ENCODE data around the gene RIMBP2.

Gene RIMBP2

GRCh38 chr12:130525384-130526172, 190.5 kb downstream of the RIMBP2 start:
- TF ChIP-seq CTCF (conservative IDR thresholded peaks at IDR 0.05; ENCODE audit: control insufficient read depth, insufficient read depth, low read depth, low read length) = no peak
- no peak overlapping the region for H3K4me3 ChIP-seq (ENCODE audit: control insufficient read depth, low read depth, low read length)
- DNase-seq (ENCODE audit: low read depth) = no peak

- no peak for TF ChIP-seq CTCF (conservative IDR thresholded peaks at IDR 0.05; ENCODE audit: control insufficient read depth, insufficient read depth, low read depth, low read length)
- no peak overlapping the region for H3K4me3 ChIP-seq (ENCODE audit: control insufficient read depth, low read depth, low read length)
Observed at GRCh38 chr12:130524759-130525158, 191.3 kb downstream of the RIMBP2 start.

GRCh38 chr12:130523863-130524614, 192.1 kb downstream of the RIMBP2 start:
- TF ChIP-seq CTCF (conservative IDR thresholded peaks at IDR 0.05; ENCODE audit: control insufficient read depth, insufficient read depth, low read depth, low read length) = no peak
- no peak overlapping the region for H3K4me3 ChIP-seq (ENCODE audit: control insufficient read depth, low read depth, low read length)
- no peak for DNase-seq (ENCODE audit: low read depth)

More at GRCh38 chr12:130524759-130525158, 191.3 kb downstream of the RIMBP2 start:
- DNase-seq (ENCODE audit: low read depth) = no peak

GRCh38 chr12:130523208-130523607, 192.9 kb downstream of the RIMBP2 start:
- no peak overlapping the region for H3K4me3 ChIP-seq (ENCODE audit: control insufficient read depth, low read depth, low read length)
- no peak for TF ChIP-seq CTCF (conservative IDR thresholded peaks at IDR 0.05; ENCODE audit: control insufficient read depth, insufficient read depth, low read depth, low read length)
- DNase-seq (ENCODE audit: low read depth) = no peak

GRCh38 chr12:130522244-130522834, 193.8 kb downstream of the RIMBP2 start:
- DNase-seq (ENCODE audit: low read depth) = no peak
- no peak for TF ChIP-seq CTCF (conservative IDR thresholded peaks at IDR 0.05; ENCODE audit: control insufficient read depth, insufficient read depth, low read depth, low read length)
- no peak overlapping the region for H3K4me3 ChIP-seq (ENCODE audit: control insufficient read depth, low read depth, low read length)

GRCh38 chr12:130521375-130522124, 194.5 kb downstream of the RIMBP2 start:
- DNase-seq (ENCODE audit: low read depth) = no peak
- no peak for TF ChIP-seq CTCF (conservative IDR thresholded peaks at IDR 0.05; ENCODE audit: control insufficient read depth, insufficient read depth, low read depth, low read length)
- no peak overlapping the region for H3K4me3 ChIP-seq (ENCODE audit: control insufficient read depth, low read depth, low read length)

Measured in fibroblast of mammary gland (primary cell).